ENCODE data around the gene TNFRSF8. TPM values are rescaled to one million over a fixed set of nuclear protein-coding genes. Genes with fewer than 3 reads are reported as not detected.

The TNFRSF8 gene
- polyA plus RNA-seq, 1 of the 3 experiments (the other 2 are of a cell fraction): 0.07 TPM

- CTCF ChIA-PET: interaction anchor here (2.1 to 12.3 kb wide), 6 partner anchors 17 to 84 kb away, joined by 5 to 436 read pairs (median 67); no protein-coding TSS in a partner anchor
- POLR2A ChIA-PET: no interaction called here
- TF ChIP-seq PBX3 (IDR thresholded peaks at IDR 0.05) (no peak), TCF12 (IDR thresholded peaks at IDR 0.05) (no peak)
These were observed 64.2 kb downstream of the TNFRSF8 start for GRCh38 chr1:12127206-12127810.

DNA sequence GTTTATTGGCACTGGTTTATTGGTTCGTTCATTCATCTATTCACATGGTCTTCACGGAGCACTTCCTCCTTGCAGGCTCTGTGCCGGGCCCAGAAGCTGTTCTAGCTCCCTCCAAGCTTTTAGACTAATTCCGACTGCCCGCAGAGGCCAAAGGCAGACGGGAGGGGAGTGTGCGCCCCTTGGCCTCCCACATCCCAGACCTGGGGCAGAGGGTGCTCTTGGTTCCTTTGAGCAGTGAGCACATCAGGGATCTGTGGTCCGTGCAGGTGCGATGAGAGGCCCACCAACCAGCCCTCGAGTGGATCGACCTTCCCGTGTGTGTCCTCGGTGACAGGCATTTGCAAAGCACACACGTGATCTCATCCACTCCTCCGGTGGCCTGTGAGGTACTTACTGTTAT is 65.0 kb downstream of the TNFRSF8 start:
- TF ChIP-seq RXRA (IDR thresholded peaks at IDR 0.05; ENCODE audit: borderline replicate concordance, low read depth): no peak
- TF ChIP-seq MAX (IDR thresholded peaks at IDR 0.05; ENCODE audit: low read depth): no peak
- 83% methylated on average over 5 of the region's 15 CpGs for whole genome bisulfite sequencing (ENCODE audit: low lambda C conversion rate)

More at GRCh38 chr1:12127206-12127810, 64.2 kb downstream of the TNFRSF8 start:
- H3F3A ChIP-seq (replicated peaks; ENCODE audit: insufficient read depth): no peaks in the 10 kb centered on the region
- no peak overlapping the region for H3K4me3 ChIP-seq (ENCODE audit: low read depth in 2 of 2, low read length in 1 of 2)
- H3K27me3 ChIP-seq (ENCODE audit: insufficient read depth): 0 out of 2 replicates have a peak, but pooled peaks cover 3% of the 10 kb centered on the region
- WGBS (ENCODE audit: low lambda C conversion rate): 72% methylated on average over 5 of the region's 10 CpGs
- no peak overlapping the region for H2AFZ ChIP-seq (ENCODE audit: low read depth)
- H3K4me2 ChIP-seq: no peak overlapping the region
- H3K9me3 ChIP-seq: no peaks in the 10 kb centered on the region
- no peaks in the 10 kb centered on the region for H3K36me3 ChIP-seq (replicated peaks in 1 of 2; ENCODE audit: control insufficient read depth in 1 of 2, insufficient read depth in 2 of 2, low read length in 1 of 2)
- no peaks in the 10 kb centered on the region for H3K4me1 ChIP-seq (ENCODE audit: control insufficient read depth in 1 of 2, insufficient read depth in 2 of 2, low read depth in 1 of 2, low read length in 1 of 2)
- H3K9ac ChIP-seq: no peak overlapping the region
- H3K27ac ChIP-seq (ENCODE audit: low read depth in 2 of 2, low read length in 1 of 2): no peak overlapping the region
- no peak for DNase-seq
- H4K20me1 ChIP-seq (ENCODE audit: insufficient read depth): no peaks in the 10 kb centered on the region
- no peaks in the 10 kb centered on the region for H3K79me2 ChIP-seq (ENCODE audit: insufficient read depth)
- no peaks in the 10 kb centered on the region for H3K9me2 ChIP-seq

DNA sequence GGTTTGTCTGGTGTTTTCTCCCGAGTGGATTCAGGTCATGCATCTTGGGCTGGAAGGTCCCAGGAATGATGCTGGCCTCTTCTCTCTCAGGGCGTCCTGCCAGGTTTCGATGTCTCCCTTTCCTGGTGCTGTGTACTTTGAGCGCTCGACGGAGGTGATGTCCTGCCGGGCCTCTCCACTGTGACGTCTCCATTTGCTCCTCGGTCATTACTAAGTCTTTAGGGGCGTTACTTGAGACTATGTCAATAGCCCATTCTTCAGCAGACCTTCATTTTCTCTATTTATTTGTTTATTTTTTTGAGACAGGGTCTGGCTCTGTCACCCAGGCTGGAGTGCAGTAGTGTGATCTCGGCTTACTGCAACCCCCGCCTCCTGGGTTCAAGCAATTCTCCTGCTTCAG is 66.5 kb downstream of the TNFRSF8 start:
- POLR2A ChIA-PET: no interaction called here
- H3K79me2 ChIP-seq (ENCODE audit: insufficient read depth): no peaks in the 10 kb centered on the region
- H3K27ac ChIP-seq (ENCODE audit: low read depth in 2 of 2, low read length in 1 of 2): no peak overlapping the region
- no peak overlapping the region for H2AFZ ChIP-seq (ENCODE audit: low read depth)
- H3K27me3 ChIP-seq (ENCODE audit: insufficient read depth): 0 out of 2 replicates have a peak, but pooled peaks cover 3% of the 10 kb centered on the region
- no peaks in the 10 kb centered on the region for H3K36me3 ChIP-seq (replicated peaks in 1 of 2; ENCODE audit: control insufficient read depth in 1 of 2, insufficient read depth in 2 of 2, low read length in 1 of 2)
- no peaks in the 10 kb centered on the region for H3F3A ChIP-seq (replicated peaks; ENCODE audit: insufficient read depth)
- DNase-seq: no peak
- H3K4me2 ChIP-seq: no peak overlapping the region
- WGBS (ENCODE audit: low lambda C conversion rate): 78% methylated on average over 12 of the region's 12 CpGs
- H3K9me3 ChIP-seq: no peaks in the 10 kb centered on the region
- CTCF ChIA-PET: interaction anchor here (1.1 kb wide), 1 partner anchor 79 kb away, joined by 4 read pairs; no protein-coding TSS in a partner anchor
- H3K4me1 ChIP-seq (ENCODE audit: control insufficient read depth in 1 of 2, insufficient read depth in 2 of 2, low read depth in 1 of 2, low read length in 1 of 2): no peaks in the 10 kb centered on the region
- no peaks in the 10 kb centered on the region for H4K20me1 ChIP-seq (ENCODE audit: insufficient read depth)
- H3K9me2 ChIP-seq: no peaks in the 10 kb centered on the region
- no peak overlapping the region for H3K4me3 ChIP-seq (ENCODE audit: low read depth in 2 of 2, low read length in 1 of 2)
- H3K9ac ChIP-seq: no peak overlapping the region
- no peak for TF ChIP-seq RAD21 (IDR thresholded peaks at IDR 0.05; ENCODE audit: low read length)
- no peak for TF ChIP-seq RCOR1 (IDR thresholded peaks at IDR 0.05; ENCODE audit: low read length)
- TF ChIP-seq, protein P1, sequence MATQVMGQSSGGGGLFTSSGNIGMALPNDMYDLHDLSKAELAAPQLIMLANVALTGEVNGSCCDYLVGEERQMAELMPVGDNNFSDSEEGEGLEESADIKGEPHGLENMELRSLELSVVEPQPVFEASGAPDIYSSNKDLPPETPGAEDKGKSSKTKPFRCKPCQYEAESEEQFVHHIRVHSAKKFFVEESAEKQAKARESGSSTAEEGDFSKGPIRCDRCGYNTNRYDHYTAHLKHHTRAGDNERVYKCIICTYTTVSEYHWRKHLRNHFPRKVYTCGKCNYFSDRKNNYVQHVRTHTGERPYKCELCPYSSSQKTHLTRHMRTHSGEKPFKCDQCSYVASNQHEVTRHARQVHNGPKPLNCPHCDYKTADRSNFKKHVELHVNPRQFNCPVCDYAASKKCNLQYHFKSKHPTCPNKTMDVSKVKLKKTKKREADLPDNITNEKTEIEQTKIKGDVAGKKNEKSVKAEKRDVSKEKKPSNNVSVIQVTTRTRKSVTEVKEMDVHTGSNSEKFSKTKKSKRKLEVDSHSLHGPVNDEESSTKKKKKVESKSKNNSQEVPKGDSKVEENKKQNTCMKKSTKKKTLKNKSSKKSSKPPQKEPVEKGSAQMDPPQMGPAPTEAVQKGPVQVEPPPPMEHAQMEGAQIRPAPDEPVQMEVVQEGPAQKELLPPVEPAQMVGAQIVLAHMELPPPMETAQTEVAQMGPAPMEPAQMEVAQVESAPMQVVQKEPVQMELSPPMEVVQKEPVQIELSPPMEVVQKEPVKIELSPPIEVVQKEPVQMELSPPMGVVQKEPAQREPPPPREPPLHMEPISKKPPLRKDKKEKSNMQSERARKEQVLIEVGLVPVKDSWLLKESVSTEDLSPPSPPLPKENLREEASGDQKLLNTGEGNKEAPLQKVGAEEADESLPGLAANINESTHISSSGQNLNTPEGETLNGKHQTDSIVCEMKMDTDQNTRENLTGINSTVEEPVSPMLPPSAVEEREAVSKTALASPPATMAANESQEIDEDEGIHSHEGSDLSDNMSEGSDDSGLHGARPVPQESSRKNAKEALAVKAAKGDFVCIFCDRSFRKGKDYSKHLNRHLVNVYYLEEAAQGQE (IDR thresholded peaks at IDR 0.05; ENCODE audit: low read depth, low read length): no peak
- no peak for TF ChIP-seq FOXM1 (IDR thresholded peaks at IDR 0.05; ENCODE audit: low read depth)
- no peak for TF ChIP-seq ELF1 (IDR thresholded peaks at IDR 0.05)
- no peak for TF ChIP-seq NFIC (IDR thresholded peaks at IDR 0.05; ENCODE audit: borderline replicate concordance)
- no peak for TF ChIP-seq CHD2 (IDR thresholded peaks at IDR 0.05; ENCODE audit: low read length, partially characterized antibody)
- TF ChIP-seq, protein P2, sequence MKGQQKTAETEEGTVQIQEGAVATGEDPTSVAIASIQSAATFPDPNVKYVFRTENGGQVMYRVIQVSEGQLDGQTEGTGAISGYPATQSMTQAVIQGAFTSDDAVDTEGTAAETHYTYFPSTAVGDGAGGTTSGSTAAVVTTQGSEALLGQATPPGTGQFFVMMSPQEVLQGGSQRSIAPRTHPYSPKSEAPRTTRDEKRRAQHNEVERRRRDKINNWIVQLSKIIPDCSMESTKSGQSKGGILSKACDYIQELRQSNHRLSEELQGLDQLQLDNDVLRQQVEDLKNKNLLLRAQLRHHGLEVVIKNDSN (IDR thresholded peaks at IDR 0.05; ENCODE audit: borderline replicate concordance, low read depth): no peak
- no peak for TF ChIP-seq SIN3A (IDR thresholded peaks at IDR 0.05; ENCODE audit: borderline replicate concordance, low read depth, low read length)
- TF ChIP-seq RXRA (IDR thresholded peaks at IDR 0.05; ENCODE audit: borderline replicate concordance, low read depth): no peak
- TF ChIP-seq TCF12 (IDR thresholded peaks at IDR 0.05): no peak
- TF ChIP-seq SMC3 (IDR thresholded peaks at IDR 0.05; ENCODE audit: low read depth, low read length): no peak
- TF ChIP-seq MAX (IDR thresholded peaks at IDR 0.05; ENCODE audit: low read depth): no peak
- TF ChIP-seq TEAD4 (IDR thresholded peaks at IDR 0.05; ENCODE audit: borderline replicate concordance, insufficient read depth): no peak

More for the DNA sequence above, 65.0 kb downstream of the TNFRSF8 start:
- Histone ChIP-seq H2AFZ (ENCODE audit: low read depth) (no peak overlapping the region), H3K9ac (no peak overlapping the region), H3K9me2 (no peaks in the 10 kb centered on the region), H3K4me2 (no peak overlapping the region), H3K36me3 (replicated peaks in 1 of 2; ENCODE audit: control insufficient read depth in 1 of 2, insufficient read depth in 2 of 2, low read length in 1 of 2) (no peaks in the 10 kb centered on the region), H3K79me2 (ENCODE audit: insufficient read depth) (no peaks in the 10 kb centered on the region), H3K9me3 (no peaks in the 10 kb centered on the region), H3F3A (replicated peaks; ENCODE audit: insufficient read depth) (no peaks in the 10 kb centered on the region), H3K4me3 (ENCODE audit: low read depth in 2 of 2, low read length in 1 of 2) (no peak overlapping the region), H4K20me1 (ENCODE audit: insufficient read depth) (no peaks in the 10 kb centered on the region), H3K27me3 (ENCODE audit: insufficient read depth) (0 out of 2 replicates have a peak, but pooled peaks cover 3% of the 10 kb centered on the region), H3K27ac (ENCODE audit: low read depth in 2 of 2, low read length in 1 of 2) (no peak overlapping the region), H3K4me1 (ENCODE audit: control insufficient read depth in 1 of 2, insufficient read depth in 2 of 2, low read depth in 1 of 2, low read length in 1 of 2) (no peaks in the 10 kb centered on the region)
- POLR2A ChIA-PET: no interaction called here
- CTCF ChIA-PET: interaction anchor here (8.1 to 12.3 kb wide), 2 partner anchors 72 to 83 kb away, joined by 137 to 436 read pairs; no protein-coding TSS in a partner anchor
- no peak for DNase-seq
